Fibroblast of lung (primary cell): ENCODE results near the gene SDCCAG8. TPM values are rescaled to one million over a fixed set of nuclear protein-coding genes. Genes with fewer than 3 reads are reported as not detected.

Experiments
- DNase-seq, 2 donors: peaks; one replicate each; pipeline versions ENCODE4 v3.0.0 to v3.0.0-alpha.2; 2010; ENCODE audit warnings: low read depth in 2 of 2
- H2AFZ ChIP-seq: 2 replicates; pipeline ENCODE4 v1.5.1; 2012; ENCODE audit warnings: low read length, control low read depth, inconsistent platforms
- H3K27ac ChIP-seq: 2 replicates; pipeline ENCODE4 v1.5.1; 2011; ENCODE audit warnings: low read length, control low read depth; ENCODE audit not compliant: insufficient read depth
- H3K27me3 ChIP-seq: 2 replicates; pipeline ENCODE4 v1.5.1; 2011; ENCODE audit warnings: mild to moderate bottlenecking, low read length; ENCODE audit not compliant: control insufficient read depth, insufficient read depth
- H3K36me3 ChIP-seq: 2 replicates; pipeline ENCODE4 v1.5.1; 2011; ENCODE audit warnings: low read length; ENCODE audit not compliant: control insufficient read depth, insufficient read depth
- H3K4me1 ChIP-seq: 2 replicates; pipeline ENCODE4 v1.5.1; 2011; ENCODE audit warnings: low read length; ENCODE audit not compliant: control insufficient read depth, insufficient read depth; ENCODE audit errors: extremely low read depth
- H3K4me2 ChIP-seq: 2 replicates; pipeline ENCODE4 v1.5.1; 2011; ENCODE audit warnings: low read length, control low read depth; ENCODE audit not compliant: insufficient read depth; ENCODE audit errors: extremely low read depth
- H3K4me3 ChIP-seq, 4 experiments: fragments of 200-600 bp in 1 of 4; sonication (generic) in 1 of 4; replicated peaks in 1 of 4; 2 replicates each; pipeline ENCODE4 v1.5.1; 2011 to 2016; ENCODE audit warnings: low read length in 4 of 4, low read depth in 3 of 4, mild to moderate bottlenecking in 3 of 4, control low read depth in 2 of 4, inconsistent platforms in 1 of 4, mixed read lengths in 1 of 4; ENCODE audit not compliant: insufficient read depth in 1 of 4; ENCODE audit errors: control extremely low read depth in 1 of 4
- H3K79me2 ChIP-seq: 2 replicates; pipeline ENCODE4 v1.5.1; 2012; ENCODE audit warnings: mild to moderate bottlenecking, low read length, inconsistent platforms; ENCODE audit not compliant: control insufficient read depth, insufficient read depth
- H3K9ac ChIP-seq: 2 replicates; pipeline ENCODE4 v1.5.1; 2011; ENCODE audit warnings: mild to moderate bottlenecking, low read length, control low read depth; ENCODE audit not compliant: insufficient read depth
- H3K9me3 ChIP-seq: 2 replicates; pipeline ENCODE4 v1.5.1; 2012; ENCODE audit warnings: low read depth, low read length; ENCODE audit not compliant: control insufficient read depth, insufficient read depth
- H4K20me1 ChIP-seq: 2 replicates; pipeline ENCODE4 v1.5.1; 2011; ENCODE audit warnings: low read length; ENCODE audit not compliant: control insufficient read depth, insufficient read depth; ENCODE audit errors: extremely low read depth
- EZH2 ChIP-seq: IDR thresholded peaks from 2 replicates; pipeline ENCODE4 v1.5.1; 2012; ENCODE audit warnings: low read length, control low read depth, mild to moderate bottlenecking; ENCODE audit errors: missing control alignments
- polyA plus RNA-seq, 2 donors: library from polyadenylated mRNA; depleted of rRNA in 1 of 2; stranded (reverse) in 1 of 2; unstranded in 1 of 2; fragments of >200 nt; gene quantifications; 2 replicates each; pipeline ENCODE4 v1.2.1, GENCODE V29; 2011 to 2012; ENCODE audit warnings: missing spikeins in 1 of 2
- total RNA-seq: library from RNA; depleted of rRNA; stranded (reverse); fragments of >200 nt; gene quantifications from 2 replicates; pipeline ENCODE4 v1.2.1, GENCODE V29; 2014
- TF ChIP-seq, protein P1 (sequence below), 2 donors: IDR thresholded peaks in 1 of 2; conservative IDR thresholded peaks in 1 of 2; 1 replicate in 1 of 2; 2 replicates in 1 of 2; pipeline ENCODE4 v1.5.1; 2011 to 2012; ENCODE audit warnings: low read length in 2 of 2, control low read depth in 1 of 2, inconsistent platforms in 1 of 2, low read depth in 1 of 2, mild to moderate bottlenecking in 1 of 2

The SDCCAG8 gene
- total and polyA plus RNA-seq, 2 donors (not counting 1 experiment from before 2014, with no cell fraction given) = 34.8 to 53.2 TPM

DNA sequence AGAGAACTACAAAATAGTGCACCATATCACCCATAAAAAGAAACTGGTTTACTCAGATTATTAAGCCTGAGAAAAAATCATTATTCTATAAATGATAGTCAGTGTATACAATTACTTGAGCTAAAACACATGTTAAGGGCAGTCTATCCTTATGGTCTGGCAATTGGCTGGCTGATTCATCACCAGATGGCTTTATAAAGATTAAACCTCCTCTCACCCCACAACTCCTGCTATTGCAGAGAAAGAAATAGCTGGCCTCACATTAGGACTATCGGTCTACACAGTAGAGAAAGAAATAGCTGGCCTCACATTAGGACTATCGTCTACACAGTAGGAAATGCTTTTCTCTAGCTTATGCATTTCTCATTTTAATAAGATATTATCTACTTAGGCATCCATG lies 21.9 kb upstream of the SDCCAG8 start:
- H3K4me2 ChIP-seq = peak overlapping the region; percentile 7
- H4K20me1 ChIP-seq = no peaks in the 10 kb centered on the region
- peak overlapping the region in 2 of 4 experiments; percentile 15 to 17 for H3K4me3 ChIP-seq
- H3K9me3 ChIP-seq = no peaks in the 10 kb centered on the region
- H2AFZ ChIP-seq = no peak overlapping the region
- DNase-seq = peak; percentile 89 to 95
- no peaks in the 10 kb centered on the region for H3K36me3 ChIP-seq
- H3K9ac ChIP-seq = no peak overlapping the region
- H3K27ac ChIP-seq = no peak overlapping the region
- no peaks in the 10 kb centered on the region for H3K27me3 ChIP-seq
- TF ChIP-seq, protein P1, sequence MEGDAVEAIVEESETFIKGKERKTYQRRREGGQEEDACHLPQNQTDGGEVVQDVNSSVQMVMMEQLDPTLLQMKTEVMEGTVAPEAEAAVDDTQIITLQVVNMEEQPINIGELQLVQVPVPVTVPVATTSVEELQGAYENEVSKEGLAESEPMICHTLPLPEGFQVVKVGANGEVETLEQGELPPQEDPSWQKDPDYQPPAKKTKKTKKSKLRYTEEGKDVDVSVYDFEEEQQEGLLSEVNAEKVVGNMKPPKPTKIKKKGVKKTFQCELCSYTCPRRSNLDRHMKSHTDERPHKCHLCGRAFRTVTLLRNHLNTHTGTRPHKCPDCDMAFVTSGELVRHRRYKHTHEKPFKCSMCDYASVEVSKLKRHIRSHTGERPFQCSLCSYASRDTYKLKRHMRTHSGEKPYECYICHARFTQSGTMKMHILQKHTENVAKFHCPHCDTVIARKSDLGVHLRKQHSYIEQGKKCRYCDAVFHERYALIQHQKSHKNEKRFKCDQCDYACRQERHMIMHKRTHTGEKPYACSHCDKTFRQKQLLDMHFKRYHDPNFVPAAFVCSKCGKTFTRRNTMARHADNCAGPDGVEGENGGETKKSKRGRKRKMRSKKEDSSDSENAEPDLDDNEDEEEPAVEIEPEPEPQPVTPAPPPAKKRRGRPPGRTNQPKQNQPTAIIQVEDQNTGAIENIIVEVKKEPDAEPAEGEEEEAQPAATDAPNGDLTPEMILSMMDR (conservative IDR thresholded peaks at IDR 0.05 in 1 of 2, IDR thresholded peaks at IDR 0.05 in 1 of 2; ENCODE audit: low read depth in 1 of 2, low read length in 2 of 2) = no peak
- no peak for TF ChIP-seq EZH2
- H3K4me1 ChIP-seq = no peaks in the 10 kb centered on the region
- peaks cover 89% of the 10 kb centered on the region for H3K79me2 ChIP-seq

DNA sequence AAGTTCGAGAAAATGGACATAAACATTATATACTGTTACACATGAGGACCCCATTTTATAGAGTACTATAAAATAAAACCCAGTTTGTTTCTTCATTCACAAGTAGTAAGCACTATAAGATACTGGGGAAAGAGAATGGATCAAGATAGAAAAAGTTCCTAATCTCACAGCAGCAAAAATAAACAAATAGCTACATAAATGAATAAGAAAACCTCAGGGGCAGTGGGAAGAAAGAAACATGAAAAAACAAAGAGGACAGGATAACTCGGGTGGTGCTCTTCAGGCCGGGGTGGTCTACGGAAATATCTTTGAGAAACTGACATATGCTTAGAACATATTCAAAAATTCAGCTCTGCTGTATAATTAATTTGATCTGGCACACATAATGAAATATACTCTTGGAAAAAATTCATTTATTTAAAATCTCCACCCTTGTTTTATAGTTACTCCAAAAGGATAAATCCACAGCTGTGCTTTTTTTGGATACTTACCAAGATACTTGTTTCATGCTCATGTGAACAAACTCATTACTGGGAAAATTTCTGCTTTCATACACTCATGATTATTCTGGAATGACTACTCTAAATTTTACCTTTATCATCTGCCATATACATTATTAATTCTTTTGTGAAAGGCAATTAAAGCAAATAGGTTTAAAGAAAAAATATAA lies 20.7 kb upstream of the SDCCAG8 start:
- Histone ChIP-seq H3K79me2 (peaks cover 89% of the 10 kb centered on the region), H3K9ac (no peak overlapping the region), H3K36me3 (no peaks in the 10 kb centered on the region), H3K27ac (no peak overlapping the region), H4K20me1 (no peaks in the 10 kb centered on the region), H3K4me1 (no peaks in the 10 kb centered on the region), H3K4me3 (no peak overlapping the region), H3K27me3 (no peaks in the 10 kb centered on the region), H3K9me3 (no peaks in the 10 kb centered on the region), H2AFZ (no peak overlapping the region), H3K4me2 (no peak overlapping the region)
- TF ChIP-seq EZH2 = no peak
- TF ChIP-seq, protein P1 (conservative IDR thresholded peaks at IDR 0.05 in 1 of 2, IDR thresholded peaks at IDR 0.05 in 1 of 2; ENCODE audit: low read depth in 1 of 2, low read length in 2 of 2) = no peak
- DNase-seq = peak; percentile 81 to 89

DNA sequence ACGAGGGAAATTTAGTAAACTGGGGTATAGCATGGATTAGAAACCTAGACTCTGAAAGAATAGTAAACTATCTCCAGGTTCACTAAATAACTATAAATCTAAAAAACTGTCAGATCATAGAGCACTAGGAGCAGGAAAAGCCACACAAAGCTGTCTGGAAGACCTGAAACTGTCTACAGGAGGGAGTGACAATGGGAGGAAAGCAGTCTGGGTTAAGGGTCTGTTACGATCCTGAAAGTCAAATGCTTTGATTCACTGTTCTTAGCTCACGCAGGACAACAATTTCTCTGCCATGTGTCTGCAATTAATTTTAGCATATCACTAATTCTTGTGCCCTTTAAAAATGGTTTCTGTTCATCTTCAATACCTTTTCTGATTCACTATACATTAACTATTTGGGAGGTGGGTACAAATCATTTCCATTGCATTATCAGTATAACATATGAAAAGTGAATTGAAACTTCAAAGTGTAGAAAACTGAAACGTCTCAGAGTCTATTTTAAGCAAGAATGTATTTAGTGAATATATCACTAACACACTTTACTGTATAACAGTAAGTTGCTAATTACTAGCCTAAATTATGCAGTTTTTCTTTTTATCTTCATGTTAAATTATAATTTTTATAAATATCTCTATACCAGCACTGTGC lies 19.1 kb upstream of the SDCCAG8 start:
- no peaks in the 10 kb centered on the region for H4K20me1 ChIP-seq

More for the DNA sequence above, 19.1 kb upstream of the SDCCAG8 start:
- Histone ChIP-seq H3K36me3 (no peaks in the 10 kb centered on the region), H3K4me3 (no peak overlapping the region), H3K9ac (no peak overlapping the region), H3K9me3 (no peaks in the 10 kb centered on the region), H3K27me3 (no peaks in the 10 kb centered on the region), H3K79me2 (peaks cover 90% of the 10 kb centered on the region), H3K4me2 (peak overlapping the region; percentile 35), H3K4me1 (no peaks in the 10 kb centered on the region), H2AFZ (no peak overlapping the region), H3K27ac (peak overlapping the region; percentile 23)
- no peak for DNase-seq
- no peak for TF ChIP-seq EZH2
- TF ChIP-seq, protein P1 (conservative IDR thresholded peaks at IDR 0.05 in 1 of 2, IDR thresholded peaks at IDR 0.05 in 1 of 2; ENCODE audit: low read depth in 1 of 2, low read length in 2 of 2) = no peak
